Prostate gland (tissue), 2 donors: ENCODE results near the gene TEAD2.

Experiments
- POLR2A ChIP-seq: fragments of 450-650 bp; IDR thresholded peaks from one replicate; pipeline ENCODE4 v1.6.1; 2016; ENCODE audit warnings: antibody characterized with exemption, mild to moderate bottlenecking
- POLR2AphosphoS5 ChIP-seq: sonication (generic); formaldehyde crosslinking; IDR thresholded peaks from one replicate; pipeline ENCODE4 v1.6.1; 2017; ENCODE audit warnings: antibody characterized with exemption
- TF ChIP-seq, protein P1 (sequence below), 4 experiments: fragments of 200-600 bp in 2 of 4; fragments of 450-650 bp in 2 of 4; sonication (generic) in 2 of 4; IDR thresholded peaks; 1 replicate in 3 of 4; 2 replicates in 1 of 4; pipeline ENCODE4 v1.5.1; 2016 to 2019; ENCODE audit warnings: antibody characterized with exemption in 4 of 4, mild to moderate bottlenecking in 2 of 4, moderate library complexity in 2 of 4

DNA sequence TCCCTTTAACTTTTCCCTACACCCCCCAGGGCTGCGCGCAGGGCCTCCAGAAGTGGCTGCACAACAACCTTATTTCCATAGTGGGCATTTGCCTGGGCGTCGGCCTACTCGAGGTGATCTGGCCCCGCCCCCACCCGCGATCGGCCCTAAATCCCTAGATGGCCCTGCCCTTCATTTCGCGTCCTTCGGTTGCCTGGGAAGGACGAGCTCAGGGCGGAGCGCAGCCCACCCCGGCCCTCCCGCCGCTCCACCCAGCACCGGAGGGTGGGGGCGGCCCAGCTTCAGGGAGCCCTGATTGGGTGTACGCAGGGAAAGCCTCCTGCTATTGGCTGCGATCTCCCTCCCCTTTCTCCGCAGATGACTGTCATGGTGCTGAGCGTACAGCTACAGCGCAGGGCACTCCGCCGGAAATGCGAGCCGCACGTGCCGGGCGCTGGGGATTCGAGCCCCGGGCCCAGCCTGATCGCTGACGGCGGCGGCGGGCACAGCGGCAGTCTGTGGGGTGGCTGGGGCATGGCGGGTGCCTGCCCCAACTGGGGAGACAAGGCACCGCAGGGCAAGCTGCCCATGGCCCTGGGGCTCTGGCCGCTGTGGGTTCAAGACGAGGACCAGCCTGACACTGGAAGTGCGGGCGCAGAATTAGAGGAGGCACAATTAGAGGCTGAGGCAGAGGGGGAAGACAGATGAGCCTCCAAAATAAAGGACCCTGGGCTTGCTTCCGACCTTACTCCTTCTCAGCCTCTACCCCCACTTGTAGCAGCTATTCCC lies 22.7 kb downstream of the TEAD2 start:
- TF ChIP-seq, protein P1, sequence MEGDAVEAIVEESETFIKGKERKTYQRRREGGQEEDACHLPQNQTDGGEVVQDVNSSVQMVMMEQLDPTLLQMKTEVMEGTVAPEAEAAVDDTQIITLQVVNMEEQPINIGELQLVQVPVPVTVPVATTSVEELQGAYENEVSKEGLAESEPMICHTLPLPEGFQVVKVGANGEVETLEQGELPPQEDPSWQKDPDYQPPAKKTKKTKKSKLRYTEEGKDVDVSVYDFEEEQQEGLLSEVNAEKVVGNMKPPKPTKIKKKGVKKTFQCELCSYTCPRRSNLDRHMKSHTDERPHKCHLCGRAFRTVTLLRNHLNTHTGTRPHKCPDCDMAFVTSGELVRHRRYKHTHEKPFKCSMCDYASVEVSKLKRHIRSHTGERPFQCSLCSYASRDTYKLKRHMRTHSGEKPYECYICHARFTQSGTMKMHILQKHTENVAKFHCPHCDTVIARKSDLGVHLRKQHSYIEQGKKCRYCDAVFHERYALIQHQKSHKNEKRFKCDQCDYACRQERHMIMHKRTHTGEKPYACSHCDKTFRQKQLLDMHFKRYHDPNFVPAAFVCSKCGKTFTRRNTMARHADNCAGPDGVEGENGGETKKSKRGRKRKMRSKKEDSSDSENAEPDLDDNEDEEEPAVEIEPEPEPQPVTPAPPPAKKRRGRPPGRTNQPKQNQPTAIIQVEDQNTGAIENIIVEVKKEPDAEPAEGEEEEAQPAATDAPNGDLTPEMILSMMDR (IDR thresholded peaks at IDR 0.05): peak in 1 of 4 experiments; percentile 14
- peak; percentile 92 for TF ChIP-seq POLR2AphosphoS5
- peak; percentile 45 for TF ChIP-seq POLR2A
